H4 (cell line): ENCODE data around the gene CCRL2. TPM values are rescaled to one million over a fixed set of nuclear protein-coding genes. Genes with fewer than 3 reads are reported as not detected.
A peak's percentile ranks its signal among the peaks of the same experiment; 100 is the strongest.
"Not testable (repeated sequence)": the region's sequence is repeated elsewhere in the genome, so short reads cannot be mapped to it uniquely, and the experiment has no call there.

Source experiments
- DNase-seq: peaks from one replicate; pipeline ENCODE4 v3.0.0-alpha.2; 2015; ENCODE audit warnings: low spot score
- total RNA-seq: library from RNA; depleted of rRNA; stranded (reverse); fragments of >200 nt; shearing (Covaris generic); gene quantifications from 2 replicates; pipeline ENCODE4 v1.2.3, GENCODE V29; 2014

CCRL2 gene
- total RNA-seq, 1 experiment from 2014 or later, result 0.46 TPM

- DNase-seq, result not testable (repeated sequence)
Measured at GRCh38 chr3:46402902-46403301, 4.2 kb upstream of the CCRL2 start.

GRCh38 chr3:46405301-46406019 is 1.6 kb upstream of the CCRL2 start:
- DNase-seq, result no peak

- no peak for DNase-seq
Measured at GRCh38 chr3:46406443-46406787, 644 bp upstream of the CCRL2 start.

GRCh38 chr3:46407970-46408369 is 911 bp downstream of the CCRL2 start:
- DNase-seq, result no peak

GRCh38 chr3:46408853-46409252 is 1.8 kb downstream of the CCRL2 start:
- DNase-seq, result no peak

- DNase-seq, result no peak
Measured at GRCh38 chr3:46409739-46410489, 2.9 kb downstream of the CCRL2 start.

- DNase-seq, result no peak
Measured at GRCh38 chr3:46410669-46411068, 3.6 kb downstream of the CCRL2 start.

GRCh38 chr3:46411271-46411670 is 4.2 kb downstream of the CCRL2 start:
- no peak for DNase-seq

GRCh38 chr3:46412786-46413298 is 5.8 kb downstream of the CCRL2 start:
- DNase-seq, result no peak

- DNase-seq, result no peak
Measured at GRCh38 chr3:46413951-46414350, 6.9 kb downstream of the CCRL2 start.

- no peak for DNase-seq
Measured at GRCh38 chr3:46414739-46415138, 7.7 kb downstream of the CCRL2 start.

GRCh38 chr3:46416125-46416810 is 9.2 kb downstream of the CCRL2 start:
- no peak for DNase-seq

GRCh38 chr3:46416811-46417510 is 9.9 kb downstream of the CCRL2 start:
- no peak for DNase-seq

- DNase-seq, result no peak
Measured at GRCh38 chr3:46417841-46418611, 11.0 kb downstream of the CCRL2 start.

GRCh38 chr3:46419816-46420215 is 12.8 kb downstream of the CCRL2 start:
- DNase-seq, result no peak

GRCh38 chr3:46420931-46421330 is 13.9 kb downstream of the CCRL2 start:
- no peak for DNase-seq

- peak; percentile 77 for DNase-seq
Measured at GRCh38 chr3:46422617-46423016, 15.6 kb downstream of the CCRL2 start.

- DNase-seq, result peak; percentile 62
Measured at GRCh38 chr3:46423588-46423987, 16.5 kb downstream of the CCRL2 start.

GRCh38 chr3:46426476-46426875 is 19.4 kb downstream of the CCRL2 start:
- DNase-seq, result peak; percentile 17

- DNase-seq, result not testable (repeated sequence)
Measured at GRCh38 chr3:46427404-46427803, 20.3 kb downstream of the CCRL2 start.
